Stimulated activated naive CD4-positive, alpha-beta T cell treated with Interleukin-2 at 50 U/mL for 16 hours (primary cell): ENCODE results near the gene SPAG9.

Experiments used
- DNase-seq: peaks from one replicate; lab custom pipeline; 2025; lab: John Stamatoyannopoulos, UW

SPAG9 gene

GRCh38 chr17:50917418-50917743 lies 203.3 kb downstream of the SPAG9 start:
- no peak for DNase-seq

DNA sequence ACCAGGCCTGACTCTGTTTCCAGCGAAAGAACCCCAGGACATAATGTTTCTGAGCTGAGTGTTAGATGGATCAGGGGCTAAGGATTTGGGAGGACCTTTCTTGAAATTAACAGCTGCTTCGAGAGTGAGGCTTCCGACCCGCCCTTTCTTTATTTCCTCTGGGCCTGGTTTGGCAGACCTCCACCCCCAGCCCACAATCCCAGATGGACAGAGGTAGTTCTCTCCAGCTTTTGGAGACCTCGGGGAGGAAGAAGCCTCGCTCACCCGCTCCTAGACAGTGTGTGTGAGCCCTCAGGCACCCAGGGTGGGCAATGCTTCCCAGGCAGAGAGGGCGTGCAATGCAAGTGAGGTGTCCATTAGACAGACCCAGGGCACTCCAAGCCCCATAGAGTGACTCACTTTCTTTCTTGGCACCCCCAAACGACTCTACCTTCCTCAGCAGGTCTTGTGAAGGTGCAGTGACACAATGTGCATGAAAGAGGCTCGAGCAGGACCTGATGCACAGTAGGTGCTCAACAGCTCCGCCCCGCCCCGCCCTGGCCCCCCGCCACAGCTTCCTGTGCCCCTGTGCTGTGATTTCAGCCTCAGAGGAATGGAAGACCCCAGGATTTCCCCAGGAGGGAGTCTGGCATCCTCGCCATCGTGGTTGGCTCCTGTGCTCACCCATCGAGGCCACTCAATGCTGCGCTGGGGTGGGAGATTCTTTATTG lies 203.8 kb downstream of the SPAG9 start:
- DNase-seq = no peak

DNA sequence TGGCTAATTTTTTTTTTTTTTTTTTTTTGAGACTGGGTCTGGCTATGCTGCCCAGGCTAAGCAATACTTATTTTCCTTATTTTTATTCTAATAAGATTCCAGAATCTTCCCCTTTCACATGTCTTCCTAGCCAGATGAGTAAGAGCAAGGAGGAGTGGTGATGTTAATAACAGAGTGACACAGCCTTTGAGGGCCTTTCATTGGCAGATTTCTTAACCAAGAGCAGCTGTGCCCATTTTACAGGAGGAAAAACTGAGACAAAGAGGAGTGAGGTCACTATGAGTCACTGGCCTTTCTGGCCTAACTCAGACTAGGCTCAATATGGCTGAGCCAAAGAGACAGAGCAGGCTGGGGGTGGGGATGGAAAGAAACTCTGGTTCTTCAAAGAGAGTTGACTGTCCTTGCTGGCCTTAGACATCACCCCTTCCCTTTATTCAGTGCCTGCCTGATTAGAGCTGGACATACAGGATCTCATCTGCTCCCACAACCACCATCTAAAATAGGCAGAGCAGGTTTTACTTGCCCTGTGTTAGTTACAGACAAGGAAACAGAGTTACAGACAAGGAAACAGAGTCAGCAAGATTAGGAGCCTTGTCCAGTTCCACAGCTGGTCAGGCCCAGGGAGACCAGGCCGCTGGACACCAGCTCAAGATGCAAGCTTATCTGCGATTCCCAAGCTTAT lies 204.5 kb downstream of the SPAG9 start:
- DNase-seq = no peak

DNA sequence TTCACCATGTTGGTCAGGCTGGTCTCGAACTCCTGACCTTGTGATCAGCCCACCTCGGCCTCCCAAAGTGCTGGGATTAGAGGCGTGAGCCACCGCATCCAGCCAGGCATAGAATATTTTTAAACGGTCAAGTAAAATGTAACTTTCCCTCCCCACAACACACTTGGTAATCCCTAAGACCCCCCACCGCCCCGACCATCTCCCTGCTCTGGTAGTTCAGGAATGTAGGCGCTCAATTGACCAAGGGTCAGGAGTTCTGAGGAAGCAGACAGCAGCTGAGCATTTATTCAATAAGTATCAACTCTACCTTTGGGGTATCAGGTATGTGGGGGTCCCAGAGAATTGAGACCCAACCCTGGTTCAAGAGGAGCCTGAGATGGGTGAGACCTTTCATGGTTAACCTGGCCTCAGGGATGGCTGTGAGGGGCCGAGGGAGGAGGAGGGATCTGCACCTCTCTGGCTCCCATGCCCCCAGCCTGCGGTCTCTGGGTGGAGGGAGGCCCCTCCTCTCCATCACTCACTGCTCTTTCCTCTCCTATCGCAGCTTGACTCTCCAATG lies 206.1 kb downstream of the SPAG9 start:
- DNase-seq = no peak

DNA sequence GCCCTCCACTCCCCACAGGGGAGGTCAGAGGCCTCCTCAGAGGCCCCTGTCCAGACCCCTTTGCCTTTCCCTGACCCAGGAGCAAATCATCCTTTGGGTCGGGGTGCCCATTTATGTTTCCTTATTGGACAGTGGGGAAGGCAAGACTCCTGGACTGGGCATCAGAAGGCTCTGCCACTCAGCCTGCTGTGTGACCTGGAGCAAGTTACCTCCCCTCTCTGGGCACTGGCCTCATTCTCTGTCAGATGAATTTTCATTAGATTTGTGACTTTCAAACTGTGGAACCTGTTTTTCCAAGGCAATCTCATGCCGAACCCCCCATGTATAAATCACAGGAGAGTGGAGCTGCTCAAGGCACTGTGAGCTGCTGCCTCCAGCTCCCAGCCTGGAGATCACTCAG lies 207.5 kb downstream of the SPAG9 start:
- no peak for DNase-seq
